ENCODE measurements around the gene GTPBP3. TPM values are rescaled to one million over a fixed set of nuclear protein-coding genes. Genes with fewer than 3 reads are reported as not detected.
A peak's percentile ranks its signal among the peaks of the same experiment; 100 is the strongest.

Gene GTPBP3
- total and polyA plus RNA-seq, 9 of the 15 experiments (the other 6 are each of a cell fraction or from before 2014, with no cell fraction given) = 4.9 to 124 (median 22.6) TPM

GRCh38 chr19:17390665-17391370 lies 53.5 kb downstream of the GTPBP3 start (continued):
- no peak for TF ChIP-seq ZNF518B (CRISPR knock-in tag; IDR thresholded peaks at IDR 0.05)
- TF ChIP-seq NONO (IDR thresholded peaks at IDR 0.05; ENCODE audit: low read depth in 2 of 2, low read length in 1 of 2) = peak in 1 of 2 experiments; percentile 35; a peak in 1 of 4 replicates
- TF ChIP-seq DIDO1 (tag; IDR thresholded peaks at IDR 0.05; ENCODE audit: low read depth) = no peak
- TF ChIP-seq ZNF436 (CRISPR knock-in tag; IDR thresholded peaks at IDR 0.05) = no peak
- TF ChIP-seq SPI1 (IDR thresholded peaks at IDR 0.05; ENCODE audit: borderline replicate concordance, low read depth, low read length) = no peak
- no peak for TF ChIP-seq KLF6 (CRISPR knock-in tag; IDR thresholded peaks at IDR 0.05; ENCODE audit: borderline replicate concordance)
- TF ChIP-seq ZNF12 (CRISPR knock-in tag; IDR thresholded peaks at IDR 0.05) = no peak
- peak; percentile 89 for TF ChIP-seq VEZF1 (CRISPR knock-in tag; IDR thresholded peaks at IDR 0.05)
- TF ChIP-seq GTF2F1 (IDR thresholded peaks at IDR 0.05; ENCODE audit: low read depth, low read length) = no peak
- TF ChIP-seq ZNF354B (CRISPR knock-in tag; IDR thresholded peaks at IDR 0.05) = no peak
- TF ChIP-seq PRMT5 (CRISPR knock-in tag; IDR thresholded peaks at IDR 0.05) = no peak
- no peak for TF ChIP-seq THAP12 (CRISPR knock-in tag; IDR thresholded peaks at IDR 0.05)
- TF ChIP-seq ZNF263 (CRISPR knock-in tag; IDR thresholded peaks at IDR 0.05; ENCODE audit: borderline replicate concordance) = no peak; the same call in 1 of the 2 replicates
- no peak for TF ChIP-seq CBFB (CRISPR knock-in tag; IDR thresholded peaks at IDR 0.05)
- TF ChIP-seq MECOM (CRISPR knock-in tag; IDR thresholded peaks at IDR 0.05) = no peak
- TF ChIP-seq PCBP2 (IDR thresholded peaks at IDR 0.05; ENCODE audit: low read depth, low read length, poor library complexity, severe bottlenecking) = no peak
- TF ChIP-seq SREBF1 (IDR thresholded peaks at IDR 0.05; ENCODE audit: borderline replicate concordance, low read depth, low read length) = no peak
- TF ChIP-seq ZNF347 (CRISPR knock-in tag; IDR thresholded peaks at IDR 0.05; ENCODE audit: low read depth) = no peak
- no peak for TF ChIP-seq PCBP1 (IDR thresholded peaks at IDR 0.05; ENCODE audit: low read depth, low read length, poor library complexity, severe bottlenecking)
- TF ChIP-seq TOE1 (IDR thresholded peaks at IDR 0.05; ENCODE audit: borderline replicate concordance) = peak; percentile 64; the same call in 1 of the 2 replicates
- TF ChIP-seq TOE1 (CRISPR knock-in tag; IDR thresholded peaks at IDR 0.05; ENCODE audit: borderline replicate concordance, low read depth) = no peak
